ENCODE results near the gene PCDHGA6.

Gene PCDHGA6

DNA sequence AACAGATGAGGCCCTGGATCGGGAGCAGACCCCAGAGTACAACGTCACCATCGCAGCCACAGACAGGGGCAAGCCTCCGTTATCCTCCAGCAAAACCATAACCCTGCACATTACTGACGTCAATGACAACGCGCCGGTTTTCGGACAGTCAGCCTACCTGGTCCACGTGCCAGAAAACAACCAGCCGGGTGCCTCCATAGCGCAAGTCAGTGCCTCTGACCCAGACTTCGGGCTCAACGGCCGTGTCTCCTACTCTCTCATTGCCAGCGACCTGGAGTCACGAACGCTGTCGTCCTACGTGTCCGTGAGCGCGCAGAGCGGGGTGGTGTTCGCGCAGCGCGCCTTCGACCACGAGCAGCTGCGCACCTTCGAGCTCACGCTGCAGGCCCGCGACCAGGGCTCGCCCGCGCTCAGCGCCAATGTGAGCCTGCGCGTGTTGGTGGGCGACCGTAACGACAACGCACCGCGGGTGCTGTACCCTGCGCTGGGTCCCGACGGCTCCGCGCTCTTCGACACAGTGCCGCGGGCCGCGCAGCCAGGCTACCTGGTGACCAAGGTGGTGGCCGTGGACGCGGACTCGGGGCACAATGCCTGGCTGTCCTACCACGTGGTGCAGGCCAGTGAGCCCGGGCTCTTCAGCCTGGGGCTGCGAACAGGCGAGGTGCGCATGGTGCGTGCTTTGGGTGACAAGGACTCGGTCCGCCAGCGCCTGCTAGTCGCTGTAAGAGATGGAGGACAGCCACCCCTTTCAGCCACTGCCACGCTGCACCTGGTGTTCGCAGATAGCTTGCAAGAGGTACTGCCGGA lies 45.6 kb downstream of the PCDHGA6 start:
- no peak for DNase-seq

DNA sequence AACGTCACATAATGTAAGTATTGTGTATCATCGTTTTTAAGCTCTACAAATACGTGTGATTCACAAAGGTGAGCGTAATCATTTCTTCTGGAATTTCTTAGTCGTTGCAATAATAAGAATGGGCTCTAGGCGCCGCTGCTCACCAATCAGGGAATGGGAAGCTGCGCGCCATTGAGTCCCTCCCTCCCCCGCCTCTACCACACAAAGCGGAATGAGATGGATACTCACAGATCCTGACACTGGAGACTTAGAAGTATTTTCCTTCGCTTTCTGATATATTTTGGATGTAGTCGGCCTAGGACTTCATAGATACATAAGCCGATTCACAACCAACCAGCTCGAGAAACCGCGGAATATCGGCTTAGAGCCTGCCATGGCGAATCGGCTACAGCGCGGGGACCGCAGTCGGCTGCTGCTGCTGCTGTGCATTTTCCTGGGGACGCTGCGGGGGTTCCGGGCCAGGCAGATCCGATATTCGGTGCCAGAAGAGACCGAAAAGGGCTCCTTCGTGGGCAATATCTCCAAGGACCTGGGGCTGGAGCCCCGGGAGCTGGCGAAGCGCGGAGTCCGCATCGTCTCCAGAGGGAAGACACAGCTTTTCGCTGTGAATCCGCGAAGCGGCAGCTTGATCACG lies 47.3 kb downstream of the PCDHGA6 start, which contains the start of gene PCDHGA11:
Gene PCDHGA11, plus strand, starts transcription at position 197 of the 634 bp plus-strand sequence. Its CDS starts 177 bp downstream, at position 374.
- no peak for DNase-seq

DNA sequence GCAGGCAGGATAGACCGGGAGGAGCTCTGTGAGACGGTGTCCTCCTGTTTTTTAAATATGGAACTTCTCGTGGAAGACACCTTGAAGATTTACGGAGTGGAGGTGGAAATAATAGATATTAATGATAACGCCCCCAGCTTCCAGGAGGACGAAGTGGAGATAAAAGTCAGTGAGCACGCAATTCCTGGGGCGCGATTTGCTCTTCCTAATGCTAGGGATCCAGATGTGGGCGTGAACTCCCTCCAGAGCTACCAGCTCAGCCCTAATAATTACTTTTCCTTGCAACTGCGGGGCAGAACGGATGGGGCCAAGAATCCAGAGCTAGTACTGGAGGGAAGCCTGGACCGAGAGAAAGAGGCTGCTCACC lies 47.8 kb downstream of the PCDHGA6 start:
- DNase-seq, result no peak

DNA sequence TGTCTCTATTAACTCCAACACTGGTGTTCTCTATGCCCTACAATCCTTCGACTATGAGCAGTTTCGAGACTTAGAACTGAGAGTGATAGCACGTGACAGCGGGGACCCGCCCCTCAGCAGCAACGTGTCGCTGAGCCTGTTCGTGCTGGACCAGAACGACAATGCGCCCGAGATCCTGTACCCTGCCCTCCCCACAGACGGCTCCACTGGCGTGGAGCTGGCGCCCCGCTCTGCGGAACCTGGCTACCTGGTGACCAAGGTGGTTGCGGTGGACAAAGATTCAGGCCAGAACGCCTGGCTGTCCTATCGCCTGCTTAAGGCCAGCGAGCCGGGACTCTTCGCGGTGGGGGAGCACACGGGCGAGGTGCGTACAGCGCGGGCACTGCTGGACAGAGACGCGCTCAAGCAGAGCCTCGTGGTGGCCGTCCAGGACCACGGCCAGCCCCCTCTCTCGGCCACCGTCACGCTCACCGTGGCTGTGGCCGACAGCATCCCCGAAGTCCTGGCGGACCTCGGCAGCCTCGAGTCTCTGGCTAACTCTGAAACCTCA lies 49.1 kb downstream of the PCDHGA6 start:
- DNase-seq, result no peak

DNA sequence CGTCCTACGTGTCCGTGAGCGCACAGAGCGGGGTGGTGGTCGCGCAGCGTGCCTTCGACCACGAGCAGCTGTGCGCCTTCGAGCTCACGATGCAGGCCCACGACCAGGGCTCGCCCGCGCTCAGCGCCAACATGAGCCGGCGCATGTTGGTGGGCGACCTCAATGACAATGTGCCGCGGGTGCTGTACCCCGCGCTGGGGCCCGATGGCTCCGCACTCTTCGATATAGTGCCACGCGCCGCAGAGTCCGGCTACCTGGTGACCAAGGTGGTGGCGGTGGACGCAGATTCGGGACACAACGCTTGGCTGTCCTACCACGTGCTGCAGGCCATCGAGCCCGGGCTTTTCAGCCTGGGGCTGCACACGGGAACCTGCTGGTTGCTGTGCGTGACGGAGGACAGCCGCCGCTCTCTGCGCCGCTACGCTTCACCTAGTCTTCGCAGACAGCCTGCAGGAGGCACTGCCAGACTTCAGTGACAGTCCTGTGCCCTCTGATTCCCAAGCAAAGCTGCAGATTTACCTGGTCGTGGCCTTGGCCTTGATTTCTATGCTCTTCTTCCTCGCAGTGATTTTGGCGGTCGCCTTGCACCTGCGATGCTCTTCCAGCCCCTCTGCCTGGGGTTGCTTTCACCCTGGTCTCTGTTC lies 54.2 kb downstream of the PCDHGA6 start:
- DNase-seq, result no peak

All from hypothalamus (tissue), 51 donors.